ENCODE measurements around the gene PRKAR1B.

The PRKAR1B gene

DNA sequence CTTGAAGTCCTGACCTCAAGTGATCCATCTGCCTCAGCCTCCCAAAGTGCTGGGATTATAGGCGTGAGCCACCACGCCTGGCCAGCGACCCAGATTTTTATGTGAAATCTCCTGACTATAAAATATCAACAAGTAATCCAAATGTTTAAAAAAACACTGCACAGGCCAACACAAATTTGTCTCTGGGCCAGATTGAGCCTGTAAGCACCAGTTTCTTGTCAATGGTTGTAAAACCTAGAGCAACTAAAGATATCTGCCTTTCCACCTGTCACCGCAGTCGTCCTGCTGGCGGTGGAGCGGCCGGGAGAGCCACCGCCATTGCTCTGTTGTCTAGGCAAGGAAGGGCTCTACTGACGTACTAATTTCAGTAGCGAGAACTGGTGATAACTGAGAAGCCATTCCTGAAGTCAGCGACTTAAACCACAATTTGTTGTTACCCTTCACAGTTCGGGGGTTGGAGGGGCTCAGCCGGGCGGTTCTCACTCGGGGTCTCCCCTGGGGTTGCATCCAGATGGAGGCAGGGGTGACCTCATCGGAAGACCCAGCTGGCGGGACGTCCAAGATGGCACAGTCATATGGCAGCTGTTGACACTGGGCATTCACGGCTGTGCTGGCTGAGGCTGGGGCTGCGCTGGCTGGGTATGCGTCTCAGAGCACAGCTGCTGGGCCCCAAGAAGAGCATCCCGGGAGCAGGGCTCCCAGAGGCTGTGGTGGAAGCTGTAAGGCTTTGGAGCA is 152.3 kb downstream of the PRKAR1B start:
- peak overlapping the region; percentile 11; the same call in 1 of the 2 replicates for H3K27ac ChIP-seq
- TF ChIP-seq ZFX (IDR thresholded peaks at IDR 0.05) (no peak), CTCF (conservative IDR thresholded peaks at IDR 0.05) (no peak)

DNA sequence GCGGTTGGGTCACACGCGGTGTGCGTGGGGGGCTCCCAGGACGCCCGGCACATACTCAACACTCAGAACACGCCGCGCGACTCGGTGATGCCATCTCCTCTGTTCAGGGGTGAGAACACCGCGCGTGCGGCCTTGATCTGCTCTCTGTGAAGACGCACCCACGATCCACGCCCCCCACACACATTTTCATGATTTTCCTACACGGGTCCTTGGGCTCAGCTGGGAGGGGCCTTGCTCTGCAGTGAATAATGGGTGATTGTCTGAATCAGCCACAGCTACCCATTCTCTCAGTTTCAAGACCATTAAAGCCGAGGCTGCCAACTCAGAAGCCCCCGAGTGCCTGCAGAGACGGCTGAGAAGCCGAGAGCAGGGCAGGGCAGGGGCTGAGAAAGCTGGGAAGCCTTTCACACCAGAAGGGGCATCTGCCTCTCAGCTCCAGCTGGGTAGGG is 153.1 kb downstream of the PRKAR1B start:
- TF ChIP-seq ZFX (IDR thresholded peaks at IDR 0.05), result no peak
- no peak for TF ChIP-seq CTCF (conservative IDR thresholded peaks at IDR 0.05)
- H3K27ac ChIP-seq, result peak overlapping the region; percentile 11; the same call in 1 of the 2 replicates

DNA sequence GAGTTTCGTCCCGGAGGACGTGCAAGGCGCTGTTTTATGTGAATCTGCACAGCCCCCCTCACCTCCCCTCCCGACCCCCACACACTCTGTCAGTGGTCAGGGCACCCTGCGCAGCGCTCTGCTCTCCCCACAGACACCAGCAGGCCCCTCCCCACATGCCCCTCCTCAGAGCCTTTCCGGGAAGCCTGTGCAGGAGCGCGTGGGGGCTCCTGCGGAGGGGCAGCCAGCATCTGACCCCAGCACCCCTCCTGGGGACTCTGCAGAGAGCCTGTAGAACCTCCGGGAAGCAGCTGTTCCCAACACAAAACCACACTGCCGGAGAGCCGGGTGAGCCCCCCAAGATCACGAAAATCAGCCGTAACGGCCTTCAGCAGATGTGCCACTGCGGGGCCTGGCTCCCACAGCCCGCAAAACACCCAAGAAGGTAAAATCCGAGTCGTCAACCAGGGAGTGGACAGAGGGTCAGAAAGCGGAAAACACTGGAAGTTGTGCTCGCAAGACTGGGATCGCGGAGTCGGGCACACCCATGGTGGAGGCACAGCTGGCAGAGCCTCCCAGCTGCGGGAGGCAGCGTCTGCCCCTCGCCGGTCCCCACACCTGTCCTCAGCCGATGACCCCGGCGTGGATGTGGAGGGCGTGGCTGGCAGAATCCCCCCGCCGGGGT is 153.7 kb downstream of the PRKAR1B start:
- H3K27ac ChIP-seq, result no peak overlapping the region
- no peak for TF ChIP-seq ZFX (IDR thresholded peaks at IDR 0.05)
- TF ChIP-seq CTCF (conservative IDR thresholded peaks at IDR 0.05), result no peak

GRCh38 chr7:572416-573268 is 154.4 kb downstream of the PRKAR1B start:
- TF ChIP-seq ZFX (IDR thresholded peaks at IDR 0.05) (no peak), CTCF (conservative IDR thresholded peaks at IDR 0.05) (no peak)
- no peak overlapping the region for H3K27ac ChIP-seq

GRCh38 chr7:571718-572415 is 155.2 kb downstream of the PRKAR1B start:
- H3K27ac ChIP-seq, result no peak overlapping the region
- no peak for TF ChIP-seq CTCF (conservative IDR thresholded peaks at IDR 0.05)
- no peak for TF ChIP-seq ZFX (IDR thresholded peaks at IDR 0.05)

GRCh38 chr7:571096-571717 is 155.9 kb downstream of the PRKAR1B start:
- TF ChIP-seq CTCF (conservative IDR thresholded peaks at IDR 0.05) (no peak), ZFX (IDR thresholded peaks at IDR 0.05) (no peak)
- no peak overlapping the region for H3K27ac ChIP-seq

Measured in C4-2B (cell line).